NT2/D1 (cell line): ENCODE measurements around the gene SMG6.

Experiments used
- SUZ12 ChIP-seq: IDR thresholded peaks from 2 replicates; pipeline ENCODE4 v1.6.1; 2011; ENCODE audit not compliant: insufficient read length, insufficient read depth; ENCODE audit errors: extremely low read depth
- YY1 ChIP-seq: IDR thresholded peaks from 2 replicates; pipeline ENCODE4 v1.6.1; 2011; ENCODE audit not compliant: insufficient read length, insufficient read depth
- ZNF274 ChIP-seq: IDR thresholded peaks from 2 replicates; pipeline ENCODE4 v1.6.1; 2011; ENCODE audit warnings: mild to moderate bottlenecking, low read depth, low read length

DNA sequence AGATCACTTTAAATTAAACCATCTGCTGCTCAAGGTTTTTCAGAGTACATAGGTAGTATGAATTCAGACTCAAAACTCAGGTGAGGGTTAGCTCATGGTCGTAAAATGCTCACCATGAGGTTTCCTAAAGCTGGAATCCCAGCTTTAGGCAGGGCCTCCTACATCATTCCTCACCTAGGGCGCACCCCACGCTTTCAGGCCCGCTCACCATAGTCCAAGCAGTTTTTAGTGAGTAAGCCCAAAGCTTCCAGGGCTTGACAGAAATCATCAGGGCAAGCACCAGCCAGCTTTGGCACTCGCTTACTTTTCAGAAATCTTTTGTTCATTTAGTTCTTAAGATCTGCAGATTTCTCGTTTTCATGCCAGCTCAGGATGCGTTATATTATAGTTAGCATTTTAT, 158.9 kb downstream of the SMG6 start:
- TF ChIP-seq ZNF274 (no peak), YY1 (no peak), SUZ12 (no peak)
